ENCODE results near the gene MTUS2.

DNA sequence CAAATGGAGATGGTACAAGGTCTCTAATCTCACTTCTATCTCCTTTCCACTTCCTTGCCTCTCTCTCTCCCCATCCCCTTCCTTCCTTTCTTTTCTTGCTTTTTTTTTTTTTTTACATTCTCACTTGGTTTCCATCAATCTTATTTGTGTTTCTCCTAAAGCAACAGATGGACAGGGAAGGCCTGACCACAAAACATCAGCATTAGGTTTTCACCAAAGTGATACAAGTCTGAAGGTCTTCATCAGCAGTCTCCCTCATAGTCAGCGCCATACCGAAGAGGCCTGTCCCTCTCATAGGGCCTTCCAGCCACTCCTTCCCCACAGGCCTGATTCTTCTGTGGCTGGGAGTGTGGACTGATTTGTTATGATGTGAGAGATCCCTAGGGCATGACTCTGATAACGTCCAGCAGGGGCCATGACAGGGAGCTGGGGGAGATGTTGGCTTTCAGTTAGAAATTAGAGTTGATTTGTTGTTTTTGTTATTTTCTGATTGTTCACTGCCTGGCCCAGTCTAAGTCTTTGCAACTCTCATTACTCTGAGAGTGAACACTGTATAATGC lies 616.7 kb downstream of the MTUS2 start:
- TF ChIP-seq, protein P1, sequence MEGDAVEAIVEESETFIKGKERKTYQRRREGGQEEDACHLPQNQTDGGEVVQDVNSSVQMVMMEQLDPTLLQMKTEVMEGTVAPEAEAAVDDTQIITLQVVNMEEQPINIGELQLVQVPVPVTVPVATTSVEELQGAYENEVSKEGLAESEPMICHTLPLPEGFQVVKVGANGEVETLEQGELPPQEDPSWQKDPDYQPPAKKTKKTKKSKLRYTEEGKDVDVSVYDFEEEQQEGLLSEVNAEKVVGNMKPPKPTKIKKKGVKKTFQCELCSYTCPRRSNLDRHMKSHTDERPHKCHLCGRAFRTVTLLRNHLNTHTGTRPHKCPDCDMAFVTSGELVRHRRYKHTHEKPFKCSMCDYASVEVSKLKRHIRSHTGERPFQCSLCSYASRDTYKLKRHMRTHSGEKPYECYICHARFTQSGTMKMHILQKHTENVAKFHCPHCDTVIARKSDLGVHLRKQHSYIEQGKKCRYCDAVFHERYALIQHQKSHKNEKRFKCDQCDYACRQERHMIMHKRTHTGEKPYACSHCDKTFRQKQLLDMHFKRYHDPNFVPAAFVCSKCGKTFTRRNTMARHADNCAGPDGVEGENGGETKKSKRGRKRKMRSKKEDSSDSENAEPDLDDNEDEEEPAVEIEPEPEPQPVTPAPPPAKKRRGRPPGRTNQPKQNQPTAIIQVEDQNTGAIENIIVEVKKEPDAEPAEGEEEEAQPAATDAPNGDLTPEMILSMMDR (IDR thresholded peaks at IDR 0.05; ENCODE audit: control extremely low read depth in 1 of 3, insufficient read depth in 1 of 3, low read depth in 1 of 3, low read length in 3 of 3): no peak
- TF ChIP-seq GABPA (IDR thresholded peaks at IDR 0.05; ENCODE audit: borderline replicate concordance, insufficient read depth, low read length): no peak
